MV-4-11 (cell line): ENCODE measurements around the gene NBPF1.
"Not testable (repeated sequence)": the region's sequence is repeated elsewhere in the genome, so short reads cannot be mapped to it uniquely, and the experiment has no call there.

Experiments
- DNase-seq: peaks from one replicate; lab custom pipeline; 2025; lab: John Stamatoyannopoulos, UW

NBPF1 gene

GRCh38 chr1:16641159-16641975 lies 28.0 kb upstream of the NBPF1 start:
- DNase-seq = not testable (repeated sequence)

DNA sequence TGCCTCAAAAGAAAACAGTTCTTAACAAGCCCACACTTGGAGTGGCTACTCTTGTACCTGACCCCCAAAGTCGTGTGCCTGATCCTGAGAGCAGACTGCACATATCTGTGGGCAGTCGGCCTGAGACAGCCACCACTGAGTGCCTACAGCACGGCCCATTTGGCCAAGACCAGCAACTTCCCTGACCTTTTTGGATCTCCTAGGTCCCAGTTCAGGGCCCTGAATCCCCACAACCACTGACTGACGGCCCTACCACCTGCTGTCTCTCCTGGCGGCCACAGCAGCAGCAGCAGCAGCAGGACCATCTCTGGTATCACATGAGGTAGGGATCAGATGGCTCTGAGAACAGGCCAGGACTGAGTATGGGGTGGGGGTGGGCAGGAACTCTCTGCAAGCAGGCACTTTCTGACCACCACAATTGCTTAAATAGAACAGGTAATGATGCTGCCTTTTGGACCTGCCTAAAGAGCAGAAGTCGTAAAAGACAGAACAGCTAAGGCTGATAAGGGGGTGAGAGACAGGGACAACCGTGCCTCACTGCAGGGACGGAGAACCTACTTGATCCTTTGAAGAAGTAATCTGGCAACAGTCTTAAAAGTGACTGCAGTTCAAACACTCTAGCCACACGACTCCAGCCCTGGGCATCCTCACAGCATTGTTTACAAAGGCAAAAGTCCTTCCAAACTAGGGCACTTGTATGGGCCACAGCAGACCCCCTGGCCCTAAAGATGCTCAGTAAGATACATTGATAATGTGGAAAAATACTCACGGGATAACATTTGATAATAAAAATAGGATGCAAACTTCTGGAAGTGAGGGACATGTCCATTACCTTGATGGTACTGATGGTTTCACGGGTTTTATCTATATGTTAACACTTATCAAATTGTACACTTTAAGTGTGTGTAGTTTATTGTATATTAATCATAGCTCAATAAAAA lies 26.0 kb upstream of the NBPF1 start:
- DNase-seq = not testable (repeated sequence)

- not testable (repeated sequence) for DNase-seq
These were observed 24.8 kb upstream of the NBPF1 start for GRCh38 chr1:16637941-16638778.

- DNase-seq = not testable (repeated sequence)
These were observed 23.3 kb upstream of the NBPF1 start for GRCh38 chr1:16636551-16637195.

DNA sequence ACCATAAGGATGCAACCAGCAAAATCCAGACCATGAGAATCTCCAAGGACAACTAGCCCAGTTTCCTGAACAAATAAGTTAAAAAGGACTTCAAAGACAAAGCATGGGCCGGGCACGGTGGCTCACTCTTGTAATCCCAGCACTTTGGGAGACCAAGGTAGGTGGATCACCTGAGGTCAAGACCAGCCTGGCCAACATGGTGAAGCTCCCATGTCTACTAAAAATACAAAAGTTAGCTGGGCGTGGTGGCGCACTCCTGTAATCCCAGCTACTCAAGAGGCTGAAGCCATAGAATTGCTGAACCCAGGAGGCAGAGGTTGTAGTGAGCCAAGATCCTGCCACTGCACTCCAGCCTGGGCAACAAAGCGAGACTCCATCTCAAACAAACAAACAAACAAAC lies 22.6 kb upstream of the NBPF1 start:
- not testable (repeated sequence) for DNase-seq

DNA sequence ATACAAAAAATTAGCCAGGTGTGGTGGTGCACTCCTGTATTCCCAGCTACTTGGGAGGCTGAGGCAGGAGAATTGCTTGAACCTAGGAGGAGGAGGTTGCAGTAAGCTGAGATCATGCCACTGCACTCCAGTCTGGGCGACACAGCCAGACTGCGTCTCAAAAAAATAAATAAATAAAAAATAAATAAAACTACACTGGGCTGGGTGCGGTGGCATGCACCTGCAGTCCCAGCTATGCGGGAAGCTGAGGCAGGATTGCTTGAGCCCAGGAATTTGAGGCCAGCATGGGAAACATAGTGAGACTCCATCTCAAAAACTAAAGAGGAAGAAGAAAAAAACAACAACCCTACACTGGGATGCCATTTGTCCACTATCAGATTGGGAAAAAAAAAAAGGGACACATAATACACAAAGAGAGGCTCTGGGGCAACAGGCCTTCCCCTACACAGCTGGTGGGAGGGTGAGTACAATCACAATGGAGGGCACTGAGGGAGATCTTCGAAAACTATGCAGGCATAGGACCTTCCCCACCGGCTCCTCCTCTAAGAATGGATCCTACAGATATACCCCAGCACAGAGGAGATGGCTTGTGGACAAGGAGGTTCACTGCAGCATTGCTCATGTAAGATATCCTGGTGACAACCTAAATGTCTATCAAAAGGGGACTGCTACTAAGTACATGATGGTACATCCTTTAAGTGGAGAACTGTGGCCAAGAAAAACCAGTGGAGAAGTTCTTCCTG lies 20.3 kb upstream of the NBPF1 start:
- DNase-seq = not testable (repeated sequence)

DNA sequence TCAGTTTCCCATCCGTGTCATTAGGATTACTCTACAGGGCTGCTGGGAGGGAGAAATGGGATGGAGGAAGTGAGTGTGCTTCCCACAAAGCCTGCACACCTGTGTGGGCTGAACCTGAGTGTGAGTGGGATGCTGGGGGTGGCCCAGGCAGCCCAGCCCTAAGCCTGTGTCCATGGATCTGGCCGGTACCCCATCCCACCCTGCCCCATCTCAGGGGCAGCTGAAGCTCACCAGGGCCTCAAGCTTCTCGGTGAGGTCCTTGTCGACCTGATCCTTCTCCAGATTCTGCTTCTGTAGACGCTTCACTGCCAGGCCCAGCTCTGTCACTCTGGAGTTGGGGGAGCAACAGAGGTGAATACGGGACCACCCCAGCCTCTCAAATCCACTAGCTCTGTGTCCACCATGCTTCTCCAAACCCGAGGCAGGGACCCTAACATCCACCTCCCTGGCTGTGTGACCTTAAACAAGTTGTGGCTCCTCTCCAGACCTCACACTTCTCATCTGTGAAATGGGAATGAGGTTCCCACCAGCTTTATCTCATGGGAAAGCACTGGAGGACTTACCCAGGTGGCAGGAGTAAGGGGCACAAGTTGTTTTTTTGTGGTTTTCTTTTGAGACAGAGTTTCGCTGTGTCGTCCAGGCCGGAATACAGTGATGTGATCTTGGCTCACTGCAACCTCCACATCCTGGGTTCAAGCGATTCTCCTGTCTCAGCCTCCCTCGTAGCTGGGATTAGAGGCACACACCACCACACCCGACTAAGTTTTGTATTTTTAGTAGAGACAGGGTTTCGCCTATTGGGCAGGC lies 18.9 kb upstream of the NBPF1 start:
- not testable (repeated sequence) for DNase-seq

GRCh38 chr1:16631248-16632043 lies 18.1 kb upstream of the NBPF1 start:
- no peak for DNase-seq

DNA sequence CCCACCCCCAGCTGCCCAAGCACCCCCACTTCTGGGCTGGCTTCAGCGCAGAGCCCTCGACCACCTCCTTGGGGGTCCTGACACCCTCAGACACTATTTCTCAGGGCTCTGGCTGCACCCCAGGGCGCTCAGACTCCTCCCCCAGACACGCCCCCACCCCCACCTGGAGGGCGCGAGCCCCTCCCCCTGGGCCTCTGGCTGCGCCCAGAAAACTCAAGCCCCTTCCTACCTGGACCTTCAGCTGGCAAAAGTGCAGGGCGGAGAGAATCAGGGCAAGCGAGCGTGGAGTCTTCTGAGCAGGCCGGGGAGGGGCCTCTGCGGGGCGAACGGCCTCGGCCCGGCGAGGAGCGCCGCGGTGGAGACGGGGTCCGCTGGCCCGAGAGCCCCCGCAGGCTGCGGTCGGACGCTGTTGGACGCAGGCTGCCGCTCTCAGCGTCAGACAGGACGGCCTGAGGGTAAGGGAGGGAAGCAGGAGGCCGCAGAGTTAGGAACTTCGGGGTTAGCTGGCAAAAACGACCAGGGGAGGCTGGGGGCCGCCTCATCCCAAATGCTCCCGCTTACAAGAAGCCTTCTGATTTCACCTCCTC lies 17.4 kb upstream of the NBPF1 start:
- DNase-seq = no peak

- not testable (repeated sequence) for DNase-seq
These were observed 16.7 kb upstream of the NBPF1 start for GRCh38 chr1:16629916-16630530.

DNA sequence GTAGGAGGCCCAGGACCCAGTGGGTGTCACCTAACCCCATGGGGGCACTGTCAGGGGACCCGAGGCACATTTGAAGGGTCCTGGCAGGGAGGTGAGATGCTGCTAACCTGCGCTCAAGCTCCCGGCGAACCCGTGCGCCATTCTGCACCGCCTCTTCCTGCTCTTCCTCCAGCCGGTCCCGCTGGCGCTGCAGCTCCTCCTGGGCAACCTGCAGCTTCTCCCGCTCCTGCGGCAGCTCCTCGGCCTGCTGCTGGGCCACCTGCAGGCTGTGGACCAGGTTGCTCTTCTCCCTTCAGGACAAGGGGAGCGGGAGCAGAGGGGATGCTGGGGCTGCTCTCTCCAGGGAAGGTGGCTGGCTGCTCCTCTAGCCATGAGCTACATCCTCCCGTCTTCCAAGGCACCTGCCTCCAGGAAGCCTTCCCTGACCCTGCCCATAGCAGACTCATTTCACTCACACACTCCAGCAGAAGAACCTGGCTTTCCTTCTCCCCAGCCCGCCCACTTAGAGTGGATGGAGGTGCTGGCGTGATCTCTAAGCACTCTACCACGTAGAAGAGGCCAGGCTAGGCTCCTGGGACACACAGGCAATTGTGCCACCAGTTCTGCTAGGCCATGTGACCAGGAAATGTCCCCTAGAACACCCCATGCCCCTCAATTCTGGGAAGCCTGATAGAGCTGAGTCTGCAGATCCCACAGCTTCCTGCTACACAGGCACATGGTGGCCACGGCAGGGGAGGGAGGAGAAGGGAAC lies 15.2 kb upstream of the NBPF1 start:
- no peak for DNase-seq

DNA sequence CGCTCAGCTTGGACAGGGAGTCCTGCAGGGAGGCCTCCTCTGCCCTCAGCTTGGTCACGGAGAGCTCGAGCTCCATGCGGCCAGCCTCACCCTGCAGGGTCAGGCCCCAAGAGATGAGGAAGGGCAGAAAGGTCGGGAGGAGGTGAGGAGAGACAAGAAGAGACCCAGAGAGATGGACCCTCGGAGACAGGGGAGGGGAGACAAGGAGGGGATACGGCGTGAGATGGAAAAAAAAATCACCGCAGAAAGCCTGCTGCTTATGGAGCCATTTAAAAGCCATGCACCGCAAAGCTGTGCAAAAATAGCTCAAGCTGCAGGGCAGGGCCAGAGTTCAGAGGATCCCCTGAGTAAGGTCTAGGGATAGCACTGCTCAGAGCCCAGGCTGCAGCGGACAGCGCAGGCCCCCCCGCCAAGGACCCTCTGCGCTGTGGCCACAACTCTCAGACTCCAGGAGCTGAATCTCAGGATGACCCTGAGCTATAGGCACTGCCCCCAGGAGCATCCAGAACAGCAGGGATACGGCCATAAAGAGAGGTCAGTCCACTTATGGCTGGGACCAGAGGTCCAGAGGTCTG lies 13.1 kb upstream of the NBPF1 start:
- DNase-seq = not testable (repeated sequence)

DNA sequence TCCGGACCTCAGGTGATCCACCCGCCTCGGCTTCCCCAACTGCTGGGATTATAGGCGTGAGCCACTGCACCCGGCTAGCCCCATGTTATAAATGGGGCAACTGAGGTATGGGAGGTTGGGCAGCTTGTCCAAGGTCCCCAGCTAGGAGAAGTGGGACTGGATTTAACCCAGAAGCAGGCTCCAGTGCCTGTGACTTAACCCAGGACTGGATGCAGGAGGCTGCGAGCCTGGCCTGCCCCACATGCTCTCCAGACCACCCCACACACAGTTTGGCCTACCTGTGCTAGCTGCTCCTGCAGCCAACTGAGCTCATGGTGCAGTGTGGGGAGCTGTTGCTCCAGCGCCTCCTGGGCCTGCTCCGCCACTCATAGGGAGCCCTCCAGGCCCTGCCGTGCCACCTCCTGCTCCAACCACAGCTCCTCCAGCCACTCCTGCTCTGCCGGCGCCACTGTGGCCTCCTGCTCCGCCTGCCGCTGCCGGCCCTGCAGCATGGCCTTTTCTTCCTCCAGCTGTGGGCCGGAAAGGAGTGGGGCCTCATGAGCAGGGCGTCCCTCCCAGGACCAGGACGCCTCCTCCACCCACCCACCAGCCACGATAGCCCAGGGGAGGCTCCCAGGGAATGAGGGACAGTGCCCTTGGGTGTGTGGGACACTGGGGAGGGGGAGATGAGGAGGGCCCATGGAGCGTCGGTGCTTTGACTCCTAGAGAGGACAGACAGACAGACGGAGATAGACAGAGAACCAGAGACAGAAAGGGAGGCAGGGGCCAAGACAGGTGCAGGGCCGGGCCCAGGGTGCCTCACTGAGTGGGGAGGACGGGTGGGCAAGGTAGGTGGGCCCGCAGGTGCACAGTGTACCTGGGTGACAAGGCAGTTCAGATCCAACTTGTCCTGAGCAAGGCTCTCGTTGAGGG lies 12.4 kb upstream of the NBPF1 start:
- DNase-seq = no peak

DNA sequence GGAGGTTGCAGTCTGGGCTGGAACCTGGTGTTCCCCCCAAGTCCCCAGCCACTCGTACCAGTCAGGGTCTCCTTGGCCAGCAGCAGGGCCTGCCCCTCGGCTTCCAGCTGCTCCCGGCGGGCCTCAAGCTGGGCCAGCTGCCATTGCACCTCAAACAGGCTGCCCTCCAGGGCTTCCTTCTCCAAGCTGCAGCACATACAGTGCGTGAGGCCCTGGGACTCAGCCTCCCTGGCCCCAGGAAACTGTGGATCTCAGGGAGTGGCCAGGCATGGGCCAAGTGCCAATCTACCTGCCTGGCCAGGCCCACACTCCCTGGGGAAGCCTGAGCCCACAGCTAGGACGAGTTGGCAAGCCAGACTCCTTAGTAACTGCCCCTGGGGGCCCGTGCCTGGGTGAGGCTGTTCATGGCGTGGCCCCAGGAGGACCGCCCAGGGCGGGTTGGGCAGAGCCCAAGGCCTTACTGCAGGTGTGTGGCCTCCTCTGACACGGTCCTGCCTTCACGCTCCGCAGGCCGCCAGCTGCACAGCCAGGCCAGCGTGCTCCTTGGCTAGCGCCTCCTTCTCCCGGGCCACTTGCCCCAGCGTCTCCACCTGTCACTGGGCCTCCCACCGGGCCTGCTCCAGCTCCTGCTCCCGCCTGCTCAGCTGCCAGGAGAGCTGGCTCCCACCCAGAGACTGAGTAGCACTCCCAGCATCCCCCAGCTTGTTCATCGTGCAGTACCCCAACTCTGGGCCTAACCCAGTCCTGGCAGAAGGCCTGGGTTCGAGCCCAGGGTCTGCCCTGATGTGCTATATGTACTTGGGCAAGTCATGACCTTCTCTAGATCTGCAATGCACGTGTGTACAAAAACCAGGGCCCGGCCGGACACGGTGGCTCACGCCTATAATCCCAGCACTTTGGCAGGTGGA lies 10.7 kb upstream of the NBPF1 start:
- not testable (repeated sequence) for DNase-seq

DNA sequence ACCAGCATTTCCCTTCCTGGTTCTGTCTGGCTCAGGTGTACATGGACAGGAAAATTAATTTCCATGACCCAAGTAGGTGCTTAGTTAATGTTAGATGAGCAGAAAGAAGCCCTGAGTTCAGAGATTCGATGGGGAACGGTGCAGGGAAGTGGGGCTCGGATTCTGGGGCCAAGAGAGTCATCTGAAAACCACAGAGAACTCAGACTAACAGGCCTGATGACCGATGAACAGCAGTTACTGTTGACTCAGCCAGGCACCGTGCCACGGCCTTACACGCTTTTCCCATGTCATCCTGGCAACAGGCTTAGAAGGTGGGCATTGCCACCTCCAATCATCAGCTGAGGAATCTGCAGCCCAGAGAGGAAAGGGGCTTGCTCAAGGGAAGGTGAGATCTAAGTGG lies 10.0 kb upstream of the NBPF1 start:
- DNase-seq = peak; percentile 23
